Ishikawa (cell line): ENCODE measurements around the gene PRXL2B.

ENCODE experiments used
- CEBPB ChIP-seq: IDR thresholded peaks from 2 replicates; pipeline ENCODE4 v1.6.1; 2012
- CREB1 ChIP-seq: IDR thresholded peaks from 2 replicates; pipeline ENCODE4 v1.6.1; 2012; ENCODE audit warnings: low read depth
- EGR1 ChIP-seq: IDR thresholded peaks from 2 replicates; pipeline ENCODE4 v1.6.1; 2012
- EP300 ChIP-seq: IDR thresholded peaks from 2 replicates; pipeline ENCODE4 v1.6.1; 2012; ENCODE audit warnings: borderline replicate concordance
- FOXM1 ChIP-seq: IDR thresholded peaks from 2 replicates; pipeline ENCODE4 v1.6.1; 2012; ENCODE audit warnings: low read depth, borderline replicate concordance
- RAD21 ChIP-seq: IDR thresholded peaks from 2 replicates; pipeline ENCODE4 v1.6.1; 2012; ENCODE audit warnings: low read depth
- REST ChIP-seq: IDR thresholded peaks from 2 replicates; pipeline ENCODE4 v1.6.1; 2012; ENCODE audit warnings: low read depth, mild to moderate bottlenecking
- TF ChIP-seq, protein P1 (sequence below): IDR thresholded peaks from 2 replicates; pipeline ENCODE4 v1.6.1; 2012
- TF ChIP-seq, protein P2 (sequence below): IDR thresholded peaks from 2 replicates; pipeline ENCODE4 v1.6.1; 2012

DNA sequence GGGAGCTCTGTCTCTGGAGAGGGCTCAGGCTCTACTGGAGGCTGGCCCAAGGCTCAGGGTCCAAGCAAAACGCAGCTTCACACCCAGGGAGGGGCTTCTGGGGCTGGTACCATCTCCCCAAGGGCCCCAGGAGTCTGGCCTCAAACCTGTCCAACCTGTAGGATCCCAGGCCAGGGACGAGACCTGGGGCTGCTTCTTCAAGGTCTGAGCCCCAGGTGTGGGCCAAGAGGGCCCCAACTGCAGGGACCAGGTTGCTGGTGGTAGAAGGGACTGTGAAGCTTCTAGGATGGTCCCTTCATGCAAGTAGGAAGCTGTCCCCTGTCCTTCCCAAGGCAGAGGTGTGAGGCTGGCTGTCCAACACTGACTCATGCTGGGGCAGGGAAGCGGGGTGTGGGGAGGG is 54.0 kb downstream of the PRXL2B start:
- TF ChIP-seq REST (no peak), CREB1 (no peak), EGR1 (no peak), EP300 (no peak), FOXM1 (no peak), CEBPB (no peak), RAD21 (no peak)
- TF ChIP-seq, protein P1, sequence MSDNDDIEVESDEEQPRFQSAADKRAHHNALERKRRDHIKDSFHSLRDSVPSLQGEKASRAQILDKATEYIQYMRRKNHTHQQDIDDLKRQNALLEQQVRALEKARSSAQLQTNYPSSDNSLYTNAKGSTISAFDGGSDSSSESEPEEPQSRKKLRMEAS, result no peak
- TF ChIP-seq, protein P2, sequence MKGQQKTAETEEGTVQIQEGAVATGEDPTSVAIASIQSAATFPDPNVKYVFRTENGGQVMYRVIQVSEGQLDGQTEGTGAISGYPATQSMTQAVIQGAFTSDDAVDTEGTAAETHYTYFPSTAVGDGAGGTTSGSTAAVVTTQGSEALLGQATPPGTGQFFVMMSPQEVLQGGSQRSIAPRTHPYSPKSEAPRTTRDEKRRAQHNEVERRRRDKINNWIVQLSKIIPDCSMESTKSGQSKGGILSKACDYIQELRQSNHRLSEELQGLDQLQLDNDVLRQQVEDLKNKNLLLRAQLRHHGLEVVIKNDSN, result no peak
